GM10266 (cell line): ENCODE measurements around the gene FOLR2.
"Not testable (repeated sequence)": the region's sequence is repeated elsewhere in the genome, so short reads cannot be mapped to it uniquely, and the experiment has no call there.

Experiments used
- DNase-seq: peaks from one replicate; pipeline ENCODE4 v3.0.0; 2012; ENCODE audit errors: extremely low spot score
- CTCF ChIP-seq: IDR thresholded peaks from 2 replicates; pipeline ENCODE4 v1.5.1; 2012; ENCODE audit warnings: mild to moderate bottlenecking, low read depth; ENCODE audit not compliant: control insufficient read depth, insufficient read depth; ENCODE audit errors: missing control alignments

Gene FOLR2

GRCh38 chr11:72260574-72260973 is 44.0 kb downstream of the FOLR2 start:
- no peak for DNase-seq
- TF ChIP-seq CTCF = no peak

GRCh38 chr11:72263361-72263760 is 46.8 kb downstream of the FOLR2 start:
- TF ChIP-seq CTCF = no peak
- DNase-seq = no peak

- DNase-seq = no peak
- TF ChIP-seq CTCF = no peak
Observed at GRCh38 chr11:72265951-72266350, 49.4 kb downstream of the FOLR2 start.

- not testable (repeated sequence) for DNase-seq
Observed at GRCh38 chr11:72266960-72267359, 50.4 kb downstream of the FOLR2 start.

GRCh38 chr11:72267956-72268617 is 51.5 kb downstream of the FOLR2 start:
- TF ChIP-seq CTCF = no peak
- DNase-seq = no peak
